GM12878 (cell line): ENCODE results near the gene TRH. TPM values are rescaled to one million over a fixed set of nuclear protein-coding genes. Genes with fewer than 3 reads are reported as not detected.

Experiments used
- ATAC-seq: fragments of 200-7000 bp; cut with Tn5 transposase; 3 replicates; pipeline ENCODE4 v1.9.1; 2020; ENCODE audit warnings: mild to moderate bottlenecking, moderate library complexity
- BruUV-seq: library from RNA; stranded (reverse); fragments of 400-500 nt; replicated peaks from 2 replicates; lab custom pipeline; 2021; lab: Mats Ljungman, UMichigan
- CTCF ChIA-PET: fragments of 300-600 bp; sonication (Branson Sonifier 250); formaldehyde crosslinking; extraction: SDS; loops from one replicate; lab custom pipeline; 2021; ENCODE audit warnings: inconsistent platforms; lab: Yijun Ruan, JAX
- POLR2A ChIA-PET: fragments of 350-600 bp; formaldehyde crosslinking; extraction: SDS; loops from one replicate; lab custom pipeline; 2021; ENCODE audit warnings: inconsistent platforms; lab: Charles Lee
- RAD21 ChIA-PET: fragments of 300-600 bp; sonication (Branson Sonifier 250); formaldehyde crosslinking; loops from one replicate; lab custom pipeline; 2023; ENCODE audit warnings: antibody characterized with exemption; ENCODE audit not compliant: unreplicated experiment; lab: Charles Lee
- SMC1A ChIA-PET: fragments of 300-600 bp; sonication (Branson Sonifier 250); formaldehyde crosslinking; loops from one replicate; lab custom pipeline; 2023; ENCODE audit not compliant: unreplicated experiment, uncharacterized antibody; lab: Charles Lee
- DNase-seq: peaks from one replicate; pipeline ENCODE4 v3.0.0-alpha.2; 2011; ENCODE audit warnings: low read depth, low spot score
- FAIRE-seq: peaks from 3 replicates; lab custom pipeline; 2011; peaks lifted over from hg19 to GRCh38; lab: Jason Lieb, UNC
- H2AFZ ChIP-seq: 2 replicates; pipeline ENCODE4 v1.6.0; 2011; ENCODE audit warnings: low read depth, low read length, control low read depth; ENCODE audit not compliant: control insufficient read depth
- H3K27ac ChIP-seq: 2 replicates; pipeline ENCODE4 v1.5.1; 2011; ENCODE audit warnings: control low read depth; ENCODE audit not compliant: control insufficient read depth, insufficient read depth
- H3K27me3 ChIP-seq, 2 experiments: replicated peaks in 1 of 2; 2 replicates each; pipeline versions ENCODE4 v1.6.0 to v1.6.1; 2011; ENCODE audit warnings: low read length in 1 of 2; ENCODE audit not compliant: control insufficient read depth in 2 of 2, insufficient read depth in 2 of 2
- H3K36me3 ChIP-seq, 2 experiments: 2 replicates each; pipeline ENCODE4 v1.5.1; 2011; ENCODE audit warnings: low read length in 1 of 2; ENCODE audit not compliant: control insufficient read depth in 2 of 2, insufficient read depth in 2 of 2
- H3K4me1 ChIP-seq: 2 replicates; pipeline ENCODE4 v1.6.1; 2011; ENCODE audit warnings: mild to moderate bottlenecking, low read length, moderate library complexity, mixed read lengths; ENCODE audit not compliant: control insufficient read depth, insufficient read depth
- H3K4me2 ChIP-seq: 2 replicates; pipeline ENCODE4 v1.6.0; 2011; ENCODE audit warnings: control low read depth; ENCODE audit not compliant: control insufficient read depth, insufficient read depth
- H3K4me3 ChIP-seq: fragments of 200-600 bp; sonication (generic); 2 replicates; pipeline ENCODE4 v1.5.1; 2016
- H3K79me2 ChIP-seq: 2 replicates; pipeline ENCODE4 v1.6.0; 2011; ENCODE audit warnings: low read length; ENCODE audit not compliant: control insufficient read depth, insufficient read depth
- H3K9ac ChIP-seq: 2 replicates; pipeline ENCODE4 v1.8.0; 2011; ENCODE audit warnings: low read length, control low read depth, mixed read lengths; ENCODE audit not compliant: control insufficient read depth, insufficient read depth
- H3K9me3 ChIP-seq: replicated peaks from 3 replicates; pipeline ENCODE4 v1.5.1; 2011; ENCODE audit warnings: mild to moderate bottlenecking, low read length; ENCODE audit not compliant: control insufficient read depth, insufficient read depth
- H4K20me1 ChIP-seq: 2 replicates; pipeline ENCODE4 v1.6.0; 2011; ENCODE audit not compliant: control insufficient read depth, insufficient read depth
- BCL3 ChIP-seq: IDR thresholded peaks from 2 replicates; pipeline ENCODE4 v1.6.1; 2011; ENCODE audit warnings: borderline replicate concordance, low read depth, mild to moderate bottlenecking, moderate library complexity, low read length; ENCODE audit not compliant: insufficient read depth, poor library complexity, severe bottlenecking
- CBX5 ChIP-seq: sonication (generic); IDR thresholded peaks from 2 replicates; pipeline ENCODE4 v1.6.1; 2016; ENCODE audit warnings: low read depth, moderate library complexity, mild to moderate bottlenecking, inconsistent platforms
- CHD2 ChIP-seq: IDR thresholded peaks from 2 replicates; pipeline ENCODE4 v1.6.1; 2011; ENCODE audit warnings: low read depth, low read length, improper control_type of control experiment, borderline replicate concordance
- CREM ChIP-seq: IDR thresholded peaks from 2 replicates; pipeline ENCODE4 v1.6.1; 2014; ENCODE audit warnings: antibody characterized with exemption, low read depth
- ETV6 ChIP-seq, 2 experiments: fragments of 450-650 bp in 1 of 2; IDR thresholded peaks in 1 of 2; conservative IDR thresholded peaks in 1 of 2; 2 replicates each; pipeline ENCODE4 v1.6.1; 2014; ENCODE audit warnings: antibody characterized with exemption in 1 of 2, borderline replicate concordance in 1 of 2, low read depth in 1 of 2, mild to moderate bottlenecking in 1 of 2, moderate library complexity in 1 of 2
- HCFC1 ChIP-seq: fragments of 150-350 bp; IDR thresholded peaks from 2 replicates; pipeline ENCODE4 v1.6.1; 2014; ENCODE audit warnings: low read length
- IKZF2 ChIP-seq, 2 experiments: fragments of 450-650 bp; IDR thresholded peaks; 2 replicates each; pipeline ENCODE4 v1.6.1; 2017; ENCODE audit warnings: mild to moderate bottlenecking in 2 of 2, moderate library complexity in 2 of 2
- IRF4 ChIP-seq: IDR thresholded peaks from 2 replicates; pipeline ENCODE4 v1.6.1; 2011; ENCODE audit warnings: low read depth, low read length
- IRF5 ChIP-seq: fragments of 450-650 bp; IDR thresholded peaks from 2 replicates; pipeline ENCODE4 v1.6.1; 2017; ENCODE audit warnings: borderline replicate concordance
- MEF2A ChIP-seq: IDR thresholded peaks from 2 replicates; pipeline ENCODE4 v1.6.1; 2011; ENCODE audit warnings: low read depth, mild to moderate bottlenecking, low read length, moderate library complexity; ENCODE audit not compliant: insufficient read depth
- PML ChIP-seq: IDR thresholded peaks from 2 replicates; pipeline ENCODE4 v1.6.1; 2012; ENCODE audit warnings: low read length, inconsistent platforms
- RCOR1 ChIP-seq: conservative IDR thresholded peaks from 2 replicates; pipeline ENCODE4 v1.6.1; 2012; ENCODE audit warnings: low read depth, low read length, improper control_type of control experiment
- YBX1 ChIP-seq: fragments of 450-650 bp; IDR thresholded peaks from 2 replicates; pipeline ENCODE4 v1.6.1; 2016; ENCODE audit warnings: antibody characterized with exemption
- WGBS: methylation state at CpG from one replicate; pipeline ENCODE4 v1.1.6; 2016; ENCODE audit warnings: low lambda C conversion rate; ENCODE audit not compliant: insufficient replicate concordance, insufficient coverage; ENCODE audit errors: missing lambda C conversion rate; 5-methylcytosine and 5-hydroxymethylcytosine counted together
- in situ Hi-C: fragments of 300-500 bp; cut with MboI; formaldehyde crosslinking; loops from 9 replicates; pipeline ENCODE4 v1.14.3; 2018; ENCODE audit warnings: mixed read lengths
- intact Hi-C: fragments of 100-400 bp; cut with micrococcal nuclease; formaldehyde crosslinking; loops from one replicate; pipeline ENCODE4 v1.14.2; 2022; ENCODE audit not compliant: unreplicated experiment
- polyA plus RNA-seq, 11 experiments: library from polyadenylated mRNA; depleted of rRNA in 4 of 11; unstranded in 6 of 11; stranded (reverse) in 5 of 11; fragments of >200 nt; fragmentation: Nextera tagmentation in 4 of 11; fragmentation: Illumina TruSeq in 1 of 11; extraction: Ambion mirVana in 4 of 11; extraction: Trizol in 1 of 11; gene quantifications; 1 replicate in 1 of 11; 2 replicates in 10 of 11; pipeline versions ENCODE4 v1.2.1 to v1.2.3, GENCODE V29; 2011 to 2016; ENCODE audit warnings: inconsistent platforms in 2 of 11, missing spikeins in 2 of 11, low read depth in 1 of 11
- total RNA-seq, 4 experiments: library from RNA; depleted of rRNA in 3 of 4; stranded (reverse); fragments of >200 nt in 3 of 4; fragmentation: Illumina TruSeq in 1 of 4; extraction: Trizol in 1 of 4; gene quantifications; 2 replicates each; pipeline versions ENCODE4 v1.2.1 to v1.2.3, GENCODE V29; 2013 to 2021

The TRH gene
- total and polyA plus RNA-seq, 10 of the 15 experiments (the other 5 are each of a cell fraction or from before 2014, with no cell fraction given) = not detected

GRCh38 chr3:129929383-129929782, 45.1 kb upstream of the TRH start:
- Histone ChIP-seq H3K9me3 (no peaks in the 10 kb centered on the region; the same call in none of the 3 replicates), H3K79me2 (no peaks in the 10 kb centered on the region), H3K4me2 (no peak overlapping the region), H3K4me1 (no peaks in the 10 kb centered on the region), H3K36me3 (no peaks in the 10 kb centered on the region), H2AFZ (no peak overlapping the region), H3K4me3 (no peak overlapping the region), H3K27me3 (no peaks in the 10 kb centered on the region), H3K27ac (no peak overlapping the region), H3K9ac (no peak overlapping the region), H4K20me1 (no peaks in the 10 kb centered on the region)
- intact Hi-C loops = no loop called here
- POLR2A ChIA-PET = no interaction called here
- CTCF ChIA-PET = interaction anchor here (1.0 to 1.7 kb wide), 2 partner anchors 10 to 439 kb away, joined by 3 to 6 read pairs; no protein-coding TSS in a partner anchor
- RAD21 ChIA-PET = interaction anchor here (1.1 to 1.2 kb wide), 2 partner anchors 302 to 439 kb away, joined by 3 to 5 read pairs; no protein-coding TSS in a partner anchor
- no peak for ATAC-seq
- TF ChIP-seq CHD2 = no peak
- TF ChIP-seq IRF5 = no peak
- no peak for TF ChIP-seq YBX1
- TF ChIP-seq CBX5 = peak; percentile 92; the same call in 1 of the 2 replicates
- BruUV-seq = no TSS peak
- SMC1A ChIA-PET = no interaction called here
- in situ Hi-C loops = no loop called here
- no peak for FAIRE-seq
- DNase-seq = no peak
- 46% methylated on average over 1 of the region's 1 CpG for WGBS

GRCh38 chr3:129933471-129933870, 41.0 kb upstream of the TRH start:
- H3K27me3 ChIP-seq = no peaks in the 10 kb centered on the region
- H3K36me3 ChIP-seq = no peaks in the 10 kb centered on the region
- no peak overlapping the region for H2AFZ ChIP-seq
- ATAC-seq (no peak), DNase-seq (no peak), FAIRE-seq (no peak)
- no peaks in the 10 kb centered on the region for H3K79me2 ChIP-seq
- ChIA-PET SMC1A (interaction anchor here (1.6 to 2.3 kb wide), 2 partner anchors 304 to 443 kb away, joined by 5 to 8 read pairs; no protein-coding TSS in a partner anchor), CTCF (interaction anchor here (0.8 to 3.1 kb wide), 17 partner anchors 10 to 443 kb away, joined by 3 to 21 read pairs (median 4); partner anchors contain the start of gene RHO), POLR2A (no interaction called here), RAD21 (interaction anchor here (1.1 to 1.5 kb wide), 4 partner anchors 15 to 443 kb away, joined by 3 to 6 read pairs (median 4); no protein-coding TSS in a partner anchor)
- H3K9me3 ChIP-seq = no peaks in the 10 kb centered on the region; the same call in none of the 3 replicates
- H3K4me2 ChIP-seq = no peak overlapping the region
- no peak overlapping the region for H3K9ac ChIP-seq
- no peak overlapping the region for H3K4me3 ChIP-seq
- WGBS = 51% methylated on average over 4 of the region's 4 CpGs
- no peaks in the 10 kb centered on the region for H4K20me1 ChIP-seq
- intact Hi-C loops = no loop called here
- no TSS peak for BruUV-seq
- in situ Hi-C loops = loop anchor here (5.0 kb wide), 1 partner anchor 281 kb away; no protein-coding TSS in a partner anchor
- no peaks in the 10 kb centered on the region for H3K4me1 ChIP-seq
- H3K27ac ChIP-seq = no peak overlapping the region
- TF ChIP-seq ETV6 (conservative IDR thresholded peaks at IDR 0.05 in 1 of 2, IDR thresholded peaks at IDR 0.05 in 1 of 2; ENCODE audit: borderline replicate concordance in 1 of 2, low read depth in 1 of 2) (no peak), CREM (no peak), PML (no peak), HCFC1 (no peak), BCL3 (no peak), RCOR1 (no peak), IKZF2 (IDR thresholded peaks at IDR 0.05) (no peak), IRF4 (no peak), MEF2A (no peak)
